ENCODE results near the gene FGF6.

- TF ChIP-seq TAF1 (IDR thresholded peaks at IDR 0.05; ENCODE audit: low read depth) (no peak), FOXM1 (IDR thresholded peaks at IDR 0.05; ENCODE audit: borderline replicate concordance, low read depth) (no peak), REST (IDR thresholded peaks at IDR 0.05; ENCODE audit: low read depth) (no peak), CEBPB (IDR thresholded peaks at IDR 0.05) (no peak), EP300 (IDR thresholded peaks at IDR 0.05; ENCODE audit: borderline replicate concordance) (no peak), TEAD4 (IDR thresholded peaks at IDR 0.05) (no peak), MAX (IDR thresholded peaks at IDR 0.05) (no peak), YY1 (IDR thresholded peaks at IDR 0.05; ENCODE audit: low read depth) (no peak), RAD21 (IDR thresholded peaks at IDR 0.05; ENCODE audit: low read depth) (no peak), TCF12 (IDR thresholded peaks at IDR 0.05; ENCODE audit: low read depth) (no peak), USF1 (IDR thresholded peaks at IDR 0.05) (no peak), CREB1 (IDR thresholded peaks at IDR 0.05; ENCODE audit: low read depth) (no peak)
Observed at GRCh38 chr12:4443616-4444015, 2.0 kb downstream of the FGF6 start.

Data from Ishikawa (cell line).